Thyroid gland (tissue), 4 donors: ENCODE measurements around the gene NDUFA11. TPM values are rescaled to one million over a fixed set of nuclear protein-coding genes. Genes with fewer than 3 reads are reported as not detected.
"Not testable (repeated sequence)": the region's sequence is repeated elsewhere in the genome, so short reads cannot be mapped to it uniquely, and the experiment has no call there.

Source experiments
- DNase-seq, 2 donors: peaks; one replicate each; pipeline ENCODE4 v3.0.0-alpha.2; 2019
- H3K27ac ChIP-seq, 3 donors: fragments of 200-600 bp; sonication (generic); 1 replicate in 2 of 3; 2 replicates in 1 of 3; pipeline ENCODE4 v1.5.1; 2016 to 2019; ENCODE audit warnings: mild to moderate bottlenecking in 1 of 3, moderate library complexity in 1 of 3
- H3K27me3 ChIP-seq: fragments of 200-600 bp; sonication (generic); one replicate; pipeline ENCODE4 v1.5.1; 2019
- H3K36me3 ChIP-seq, 2 donors: fragments of 200-600 bp; sonication (generic); one replicate each; pipeline ENCODE4 v1.5.1; 2016 to 2019
- H3K4me1 ChIP-seq, 2 donors: fragments of 200-600 bp; sonication (generic); one replicate each; pipeline ENCODE4 v1.5.1; 2017 to 2019
- H3K4me3 ChIP-seq, 3 donors: fragments of 200-600 bp; sonication (generic); replicated peaks in 1 of 3; 1 replicate in 2 of 3; 2 replicates in 1 of 3; pipeline ENCODE4 v1.5.1; 2016; ENCODE audit warnings: mild to moderate bottlenecking in 1 of 3
- H3K9me3 ChIP-seq: fragments of 200-600 bp; sonication (generic); one replicate; pipeline ENCODE4 v1.5.1; 2017
- CTCF ChIP-seq, 6 experiments: fragments of 200-600 bp in 3 of 6; fragments of 450-650 bp in 3 of 6; sonication (generic) in 3 of 6; IDR thresholded peaks; one replicate each; pipeline ENCODE4 v1.5.1; 2016 to 2019; ENCODE audit warnings: antibody characterized with exemption in 6 of 6, mild to moderate bottlenecking in 2 of 6, inconsistent platforms in 1 of 6, moderate library complexity in 1 of 6
- POLR2A ChIP-seq, 2 donors: fragments of 450-650 bp; IDR thresholded peaks; one replicate each; pipeline ENCODE4 v1.6.1; 2017; ENCODE audit warnings: antibody characterized with exemption in 2 of 2, mild to moderate bottlenecking in 2 of 2, moderate library complexity in 1 of 2
- WGBS, 2 donors: methylation state at CpG; one replicate each; pipeline ENCODE4 v1.1.5; 2017; 5-methylcytosine and 5-hydroxymethylcytosine counted together
- intact Hi-C: fragments of 100-400 bp; cut with DNase I; formaldehyde crosslinking; loops from one replicate; pipeline ENCODE4 v1.15.1; 2023
- total RNA-seq, 4 donors: library from RNA; depleted of rRNA; stranded (reverse); fragments of >200 nt; gene quantifications; one replicate each; pipeline ENCODE4 v1.2.3, GENCODE V29; 2016

Gene NDUFA11
- total RNA-seq, 4 donors from 2014 or later, result 115 to 325 (median 195) TPM

GRCh38 chr19:5850189-5850588 lies 53.4 kb downstream of the NDUFA11 start:
- no peak overlapping the region for H3K4me3 ChIP-seq
- TF ChIP-seq POLR2A (IDR thresholded peaks at IDR 0.05), result no peak
- TF ChIP-seq CTCF (IDR thresholded peaks at IDR 0.05), result no peak
- no peaks in the 10 kb centered on the region for H3K27me3 ChIP-seq
- 82 to 88% methylated on average over 6 of the region's 6 CpGs for WGBS, 2 donors
- intact Hi-C loops, result no loop called here
- H3K4me1 ChIP-seq, result peaks cover 0 to 13% of the 10 kb centered on the region in 2 donors
- H3K27ac ChIP-seq, result no peak overlapping the region
- DNase-seq, result no peak
- no peaks in the 10 kb centered on the region for H3K36me3 ChIP-seq
- no peaks in the 10 kb centered on the region for H3K9me3 ChIP-seq

- H3K4me3 ChIP-seq, H3K27ac ChIP-seq, H3K36me3 ChIP-seq, H3K9me3 ChIP-seq, DNase-seq, H3K27me3 ChIP-seq, intact Hi-C loops: not testable (repeated sequence)
- WGBS, 2 donors, result 85 to 88% methylated on average over 5 of the region's 5 CpGs
- H3K4me1 ChIP-seq, result peaks cover 0 to 13% of the 10 kb centered on the region in 2 donors
Measured at GRCh38 chr19:5848621-5849020, 55.0 kb downstream of the NDUFA11 start.

GRCh38 chr19:5847846-5848245 lies 55.7 kb downstream of the NDUFA11 start:
- H3K36me3 ChIP-seq, H3K27me3 ChIP-seq, H3K9me3 ChIP-seq, H3K27ac ChIP-seq, intact Hi-C loops, DNase-seq, H3K4me3 ChIP-seq: not testable (repeated sequence)
- peaks cover 0 to 13% of the 10 kb centered on the region in 2 donors for H3K4me1 ChIP-seq
- 82% methylated on average over 10 of the region's 10 CpGs for WGBS, 2 donors

Other genes starting within 250 kb of the NDUFA11 start
- gene MICOS13, start 223.3 kb downstream of the NDUFA11 start, total RNA-seq, result 10 to 100 TPM; 20.1 to 68.3 (median 47.2) TPM
- gene HSD11B1L, start 222.8 kb downstream of the NDUFA11 start, total RNA-seq, result 10 to 100 TPM in 3 of 4 donors, 1 to 10 TPM in 1; 7.3 to 30.4 (median 15.8) TPM
- 100 to 1,000 TPM; 313 to 561 (median 386) TPM for gene RPL36, start 213.5 kb downstream of the NDUFA11 start, total RNA-seq
- 100 to 1,000 TPM in 1 of 4 donors, 10 to 100 TPM in 3; 45.0 to 100 (median 67.9) TPM for gene LONP1, start 183.6 kb downstream of the NDUFA11 start, total RNA-seq
- gene CATSPERD, start 183.2 kb downstream of the NDUFA11 start, total RNA-seq, result not detected
- 1 to 10 TPM in 3 of 4 donors, under 1 TPM in 1; 0.54 to 2.0 (median 1.2) TPM for gene PRR22, start 119.0 kb downstream of the NDUFA11 start, total RNA-seq
- 10 to 100 TPM; 34.0 to 53.3 (median 44.9) TPM for gene DUS3L, start 112.6 kb downstream of the NDUFA11 start, total RNA-seq
- 1 to 10 TPM in 3 of 4 donors, under 1 TPM in 1; 0.71 to 8.1 (median 1.3) TPM for gene NRTN, start 98.7 kb downstream of the NDUFA11 start, total RNA-seq
- not detected for gene FUT6, start 64.1 kb downstream of the NDUFA11 start, total RNA-seq
- gene FUT3, start 52.3 kb downstream of the NDUFA11 start, total RNA-seq, result under 1 TPM in 1 of 4 donors, not detected in 3; 0.13 TPM
- gene FUT5, start 33.2 kb downstream of the NDUFA11 start, total RNA-seq, result not detected
- 10 to 100 TPM; 14.3 to 27.2 (median 17.8) TPM for gene VMAC, start 1.1 kb upstream of the NDUFA11 start, total RNA-seq
- gene CAPS, start 10.5 kb upstream of the NDUFA11 start, total RNA-seq, result 10 to 100 TPM in 3 of 4 donors, 1 to 10 TPM in 1; 9.0 to 48.8 (median 26.3) TPM
- 100 to 1,000 TPM in 1 of 4 donors, 10 to 100 TPM in 3; 57.8 to 148 (median 82.7) TPM for gene RANBP3, start 74.3 kb upstream of the NDUFA11 start, total RNA-seq
- 10 to 100 TPM in 1 of 4 donors, 1 to 10 TPM in 3; 4.1 to 10.6 (median 7.7) TPM for gene RFX2, start 206.7 kb upstream of the NDUFA11 start, total RNA-seq
- 1 to 10 TPM in 1 of 4 donors, under 1 TPM in 1, not detected in 2; 0.22 to 2.4 TPM for gene ACSBG2, start 231.9 kb upstream of the NDUFA11 start, total RNA-seq